HepG2 (cell line): ENCODE results near the gene PUM1. TPM values are rescaled to one million over a fixed set of nuclear protein-coding genes. Genes with fewer than 3 reads are reported as not detected.

Source experiments
- ATAC-seq: fragments of 200-7000 bp; cut with Tn5 transposase; 3 replicates; pipeline ENCODE4 v1.9.1; 2020; ENCODE audit warnings: mild to moderate bottlenecking, moderate library complexity
- BruUV-seq: library from RNA; stranded (reverse); fragments of 400-500 nt; replicated peaks from 2 replicates; lab custom pipeline; 2021; lab: Mats Ljungman, UMichigan
- CTCF ChIA-PET: fragments of 300-600 bp; formaldehyde crosslinking; extraction: SDS; loops from one replicate; lab custom pipeline; 2021; ENCODE audit warnings: low total read pairs, inconsistent platforms, low intra/inter-chr PET ratio; lab: Yijun Ruan, JAX
- POLR2A ChIA-PET: fragments of 350-600 bp; sonication (Branson Sonifier 250); formaldehyde crosslinking; loops from one replicate; lab custom pipeline; 2020; ENCODE audit warnings: antibody characterized with exemption, inconsistent platforms; lab: Yijun Ruan, JAX
- DNase-seq: peaks from one replicate; pipeline ENCODE4 v3.0.0-alpha.2; 2015; ENCODE audit warnings: low spot score
- FAIRE-seq: peaks from 3 replicates; lab custom pipeline; 2011; peaks lifted over from hg19 to GRCh38; lab: Jason Lieb, UNC
- H2AFZ ChIP-seq: one replicate; pipeline ENCODE4 v1.6.1; 2011; ENCODE audit warnings: low read length, inconsistent platforms
- H3K27ac ChIP-seq: fragments of 300-600 bp; 3 replicates; pipeline ENCODE4 v1.8.0; 2011; ENCODE audit warnings: mixed run types, mild to moderate bottlenecking, mixed read lengths, low read length, inconsistent platforms; ENCODE audit not compliant: insufficient read depth; ENCODE audit errors: extremely low read length
- H3K27me3 ChIP-seq, 2 experiments: fragments of 200-600 bp in 1 of 2; 2 replicates in 1 of 2; 3 replicates in 1 of 2; pipeline versions ENCODE4 v1.6.0 to v1.8.0; 2011; ENCODE audit warnings: low read length in 2 of 2, mild to moderate bottlenecking in 2 of 2, moderate library complexity in 2 of 2, inconsistent platforms in 1 of 2; ENCODE audit not compliant: insufficient read depth in 2 of 2, control insufficient read depth in 1 of 2
- H3K36me3 ChIP-seq, 2 experiments: fragments of 200-600 bp in 1 of 2; replicated peaks in 1 of 2; 2 replicates in 1 of 2; 3 replicates in 1 of 2; pipeline versions ENCODE4 v1.5.1 to v1.8.0; 2011; ENCODE audit warnings: low read length in 2 of 2, inconsistent platforms in 1 of 2; ENCODE audit not compliant: insufficient read depth in 2 of 2, control insufficient read depth in 1 of 2
- H3K4me1 ChIP-seq: 2 replicates; pipeline ENCODE4 v1.5.1; 2012; ENCODE audit warnings: low read length, inconsistent platforms; ENCODE audit not compliant: insufficient read depth
- H3K4me2 ChIP-seq: 2 replicates; pipeline ENCODE4 v1.6.0; 2011; ENCODE audit warnings: low read depth, low read length, inconsistent platforms
- H3K4me3 ChIP-seq, 3 experiments: fragments of 200-600 bp in 1 of 3; sonication (generic), shearing (Covaris generic) in 1 of 3; replicated peaks in 1 of 3; 2 replicates each; pipeline ENCODE4 v1.5.1; 2011 to 2016; ENCODE audit warnings: low read length in 3 of 3, inconsistent platforms in 2 of 3, low read depth in 2 of 3, mild to moderate bottlenecking in 2 of 3, control low read depth in 1 of 3, mixed read lengths in 1 of 3; ENCODE audit not compliant: insufficient read depth in 1 of 3
- H3K79me2 ChIP-seq: one replicate; pipeline ENCODE4 v1.6.1; 2011; ENCODE audit warnings: low read length, inconsistent platforms; ENCODE audit not compliant: insufficient read depth
- H3K9ac ChIP-seq: 2 replicates; pipeline ENCODE4 v1.6.0; 2011; ENCODE audit warnings: mild to moderate bottlenecking, low read depth, low read length, inconsistent platforms; ENCODE audit not compliant: insufficient read depth
- H3K9me3 ChIP-seq: 2 replicates; pipeline ENCODE4 v1.5.1; 2012; ENCODE audit warnings: mild to moderate bottlenecking, low read length
- H4K20me1 ChIP-seq: 2 replicates; pipeline ENCODE4 v1.6.0; 2011; ENCODE audit warnings: inconsistent platforms, mild to moderate bottlenecking, low read length, moderate library complexity; ENCODE audit not compliant: insufficient read depth
- HOXA7 ChIP-seq: sonication (generic); formaldehyde crosslinking; IDR thresholded peaks from 2 replicates; pipeline ENCODE4 v1.8.1; 2022; ENCODE audit warnings: mild to moderate bottlenecking, missing genetic modification reagents, moderate library complexity
- RERE ChIP-seq: IDR thresholded peaks from 2 replicates; pipeline ENCODE4 v1.6.1; 2016; ENCODE audit warnings: low read depth, missing genetic modification reagents, missing compliant biosample characterization
- SRSF4 ChIP-seq: fragments of 200-400 bp; formaldehyde crosslinking; IDR thresholded peaks from one replicate; pipeline ENCODE4 v1.6.1; 2018; ENCODE audit warnings: mild to moderate bottlenecking, low read depth, low read length, moderate library complexity; ENCODE audit not compliant: poor library complexity, severe bottlenecking
- WGBS: methylation state at CpG from one replicate; pipeline ENCODE4 v1.1.6; 2017; ENCODE audit warnings: low lambda C conversion rate; 5-methylcytosine and 5-hydroxymethylcytosine counted together
- in situ Hi-C: cut with HindIII; loops from 2 replicates; pipeline ENCODE4 v1.10.0; 2017; ENCODE audit warnings: low pct_unique_long_range_greater_than_20kb; ENCODE audit not compliant: extremely low pct_ligation_motif_present
- intact Hi-C: fragments of 100-400 bp; cut with micrococcal nuclease; formaldehyde crosslinking; loops from one replicate; pipeline ENCODE4 v1.10.0; 2022; ENCODE audit not compliant: unreplicated experiment
- polyA plus RNA-seq, 8 experiments: library from polyadenylated mRNA; depleted of rRNA in 3 of 8; stranded (reverse) in 7 of 8; unstranded in 1 of 8; fragments of >200 nt; fragmentation: Illumina TruSeq in 4 of 8; extraction: Trizol in 4 of 8; gene quantifications; 2 replicates each; pipeline versions ENCODE4 v1.2.1 to v1.2.3, GENCODE V29; 2011 to 2016; ENCODE audit warnings: low read depth in 4 of 8, missing spikeins in 1 of 8, mixed read lengths in 1 of 8; ENCODE audit not compliant: insufficient read depth in 1 of 8
- total RNA-seq, 5 experiments: library from RNA; depleted of rRNA; stranded (reverse); fragments of >200 nt; fragmentation: Illumina TruSeq; extraction: Trizol; gene quantifications; 2 replicates each; pipeline ENCODE4 v1.2.3, GENCODE V29; 2016; ENCODE audit warnings: low read depth in 1 of 5
- TF ChIP-seq, protein P1 (sequence below): sonication (generic); formaldehyde crosslinking; IDR thresholded peaks from 2 replicates; pipeline ENCODE4 v1.4.0; 2020; ENCODE audit warnings: missing genetic modification reagents

The PUM1 gene
- total and polyA plus RNA-seq, 2 of the 13 experiments (the other 11 are each of a cell fraction or from before 2014, with no cell fraction given), result 64.7 to 91.0 TPM

DNA sequence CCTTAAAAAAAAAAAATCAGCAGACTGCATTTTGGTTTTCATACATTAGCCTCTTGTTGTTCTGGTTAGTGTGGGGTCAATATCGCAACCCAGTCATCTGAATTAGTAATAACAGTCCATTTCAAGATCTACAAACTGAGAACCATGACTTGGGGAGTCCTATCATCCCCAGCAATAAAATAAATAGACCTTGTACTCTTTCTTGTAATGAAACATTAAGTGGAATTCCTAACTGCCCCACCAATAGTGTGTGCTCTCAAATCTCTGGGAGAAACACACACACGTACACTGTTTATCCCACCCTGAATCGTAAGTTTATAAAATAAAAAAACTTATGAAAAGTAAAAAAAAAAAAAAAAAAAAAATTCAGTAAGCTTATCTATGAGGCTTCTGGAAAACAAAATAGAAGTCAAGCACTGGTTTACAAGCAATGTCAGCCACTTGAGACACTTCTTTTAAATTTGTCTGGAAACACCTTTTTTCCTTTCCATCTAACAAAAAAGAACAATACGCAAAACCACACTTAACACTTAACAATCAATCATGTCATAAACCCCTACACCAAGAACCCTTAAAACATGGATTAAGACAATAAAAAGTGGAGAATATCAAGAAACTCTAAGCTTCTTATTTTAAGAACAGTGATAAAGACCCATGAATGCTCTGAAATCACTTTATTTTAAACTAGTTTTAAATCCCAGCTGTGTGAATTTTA, 53.1 kb downstream of the PUM1 start:
- CTCF ChIA-PET, result no interaction called here
- peaks cover 94% of the 10 kb centered on the region for H3K79me2 ChIP-seq
- ATAC-seq (no peak), FAIRE-seq (no peak), DNase-seq (no peak)
- no peak overlapping the region for H3K9ac ChIP-seq
- 97% methylated on average over 4 of the region's 4 CpGs for WGBS
- in situ Hi-C loops (no loop called here), intact Hi-C loops (no loop called here)
- no peaks in the 10 kb centered on the region for H3K27me3 ChIP-seq
- POLR2A ChIA-PET, result no interaction called here
- peaks cover 94% of the 10 kb centered on the region for H4K20me1 ChIP-seq
- H2AFZ ChIP-seq, result no peak overlapping the region
- no peak overlapping the region for H3K27ac ChIP-seq
- no peak overlapping the region for H3K4me3 ChIP-seq
- H3K9me3 ChIP-seq, result no peaks in the 10 kb centered on the region
- BruUV-seq, result no TSS peak
- H3K36me3 ChIP-seq, result peaks cover 1 to 28% of the 10 kb centered on the region in 2 experiments; a peak in 4 of 5 replicates
- peaks cover 34% of the 10 kb centered on the region for H3K4me1 ChIP-seq
- no peak overlapping the region for H3K4me2 ChIP-seq
- no peak for TF ChIP-seq SRSF4
- TF ChIP-seq RERE, result no peak
- TF ChIP-seq, protein P1, sequence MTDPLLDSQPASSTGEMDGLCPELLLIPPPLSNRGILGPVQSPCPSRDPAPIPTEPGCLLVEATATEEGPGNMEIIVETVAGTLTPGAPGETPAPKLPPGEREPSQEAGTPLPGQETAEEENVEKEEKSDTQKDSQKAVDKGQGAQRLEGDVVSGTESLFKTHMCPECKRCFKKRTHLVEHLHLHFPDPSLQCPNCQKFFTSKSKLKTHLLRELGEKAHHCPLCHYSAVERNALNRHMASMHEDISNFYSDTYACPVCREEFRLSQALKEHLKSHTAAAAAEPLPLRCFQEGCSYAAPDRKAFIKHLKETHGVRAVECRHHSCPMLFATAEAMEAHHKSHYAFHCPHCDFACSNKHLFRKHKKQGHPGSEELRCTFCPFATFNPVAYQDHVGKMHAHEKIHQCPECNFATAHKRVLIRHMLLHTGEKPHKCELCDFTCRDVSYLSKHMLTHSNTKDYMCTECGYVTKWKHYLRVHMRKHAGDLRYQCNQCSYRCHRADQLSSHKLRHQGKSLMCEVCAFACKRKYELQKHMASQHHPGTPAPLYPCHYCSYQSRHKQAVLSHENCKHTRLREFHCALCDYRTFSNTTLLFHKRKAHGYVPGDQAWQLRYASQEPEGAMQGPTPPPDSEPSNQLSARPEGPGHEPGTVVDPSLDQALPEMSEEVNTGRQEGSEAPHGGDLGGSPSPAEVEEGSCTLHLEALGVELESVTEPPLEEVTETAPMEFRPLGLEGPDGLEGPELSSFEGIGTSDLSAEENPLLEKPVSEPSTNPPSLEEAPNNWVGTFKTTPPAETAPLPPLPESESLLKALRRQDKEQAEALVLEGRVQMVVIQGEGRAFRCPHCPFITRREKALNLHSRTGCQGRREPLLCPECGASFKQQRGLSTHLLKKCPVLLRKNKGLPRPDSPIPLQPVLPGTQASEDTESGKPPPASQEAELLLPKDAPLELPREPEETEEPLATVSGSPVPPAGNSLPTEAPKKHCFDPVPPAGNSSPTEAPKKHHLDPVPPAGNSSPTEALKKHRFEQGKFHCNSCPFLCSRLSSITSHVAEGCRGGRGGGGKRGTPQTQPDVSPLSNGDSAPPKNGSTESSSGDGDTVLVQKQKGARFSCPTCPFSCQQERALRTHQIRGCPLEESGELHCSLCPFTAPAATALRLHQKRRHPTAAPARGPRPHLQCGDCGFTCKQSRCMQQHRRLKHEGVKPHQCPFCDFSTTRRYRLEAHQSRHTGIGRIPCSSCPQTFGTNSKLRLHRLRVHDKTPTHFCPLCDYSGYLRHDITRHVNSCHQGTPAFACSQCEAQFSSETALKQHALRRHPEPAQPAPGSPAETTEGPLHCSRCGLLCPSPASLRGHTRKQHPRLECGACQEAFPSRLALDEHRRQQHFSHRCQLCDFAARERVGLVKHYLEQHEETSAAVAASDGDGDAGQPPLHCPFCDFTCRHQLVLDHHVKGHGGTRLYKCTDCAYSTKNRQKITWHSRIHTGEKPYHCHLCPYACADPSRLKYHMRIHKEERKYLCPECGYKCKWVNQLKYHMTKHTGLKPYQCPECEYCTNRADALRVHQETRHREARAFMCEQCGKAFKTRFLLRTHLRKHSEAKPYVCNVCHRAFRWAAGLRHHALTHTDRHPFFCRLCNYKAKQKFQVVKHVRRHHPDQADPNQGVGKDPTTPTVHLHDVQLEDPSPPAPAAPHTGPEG (CRISPR knock-in tag), result no peak
- TF ChIP-seq HOXA7 (CRISPR knock-in tag), result no peak
